HepG2 (cell line): Measurements from ENCODE around the gene TALDO1. TPM values are rescaled to one million over a fixed set of nuclear protein-coding genes. Genes with fewer than 3 reads are reported as not detected.
A peak's percentile ranks its signal among the peaks of the same experiment; 100 is the strongest.

ENCODE experiments used
- AHR ChIP-seq: IDR thresholded peaks from 2 replicates; pipeline ENCODE4 v1.6.1; 2018; ENCODE audit warnings: missing genetic modification reagents, missing compliant biosample characterization
- CENPT ChIP-seq: sonication (generic); formaldehyde crosslinking; IDR thresholded peaks from 2 replicates; pipeline ENCODE4 v1.8.0; 2022; ENCODE audit warnings: low read depth, mild to moderate bottlenecking, moderate library complexity, missing genetic modification reagents
- EEA1 ChIP-seq: sonication (generic); formaldehyde crosslinking; IDR thresholded peaks from 2 replicates; pipeline ENCODE4 v1.5.1; 2020; ENCODE audit warnings: mild to moderate bottlenecking, missing genetic modification reagents, borderline replicate concordance
- FOXP1 ChIP-seq, 2 experiments: fragments of 450-650 bp in 1 of 2; IDR thresholded peaks; 2 replicates each; pipeline ENCODE4 v1.6.1; 2017 to 2018; ENCODE audit warnings: antibody characterized with exemption in 1 of 2
- HES4 ChIP-seq: sonication (generic); formaldehyde crosslinking; IDR thresholded peaks from 2 replicates; pipeline ENCODE4 v1.9.0; 2021; ENCODE audit warnings: mild to moderate bottlenecking, missing genetic modification reagents, borderline replicate concordance
- KAT2B ChIP-seq: fragments of 150-350 bp; IDR thresholded peaks from 2 replicates; pipeline ENCODE4 v1.6.1; 2014; ENCODE audit warnings: low read depth, low read length, borderline replicate concordance
- KLF12 ChIP-seq: sonication (generic); formaldehyde crosslinking; IDR thresholded peaks from 2 replicates; pipeline ENCODE4 v1.4.0; 2020; ENCODE audit warnings: missing genetic modification reagents, borderline replicate concordance
- MAFK ChIP-seq, 2 experiments: IDR thresholded peaks in 1 of 2; conservative IDR thresholded peaks in 1 of 2; 2 replicates each; pipeline ENCODE4 v1.6.1; 2011; ENCODE audit warnings: improper control_type of control experiment in 2 of 2, low read length in 2 of 2
- NBN ChIP-seq: fragments of 450-650 bp; conservative IDR thresholded peaks from 2 replicates; pipeline ENCODE4 v1.6.1; 2017
- RARA ChIP-seq: IDR thresholded peaks from 2 replicates; pipeline ENCODE4 v1.6.1; 2016; ENCODE audit warnings: missing genetic modification reagents, missing compliant biosample characterization
- RBM22 ChIP-seq: fragments of 200-400 bp; formaldehyde crosslinking; optimal IDR thresholded peaks from 2 replicates; pipeline ENCODE3; 2017; ENCODE audit warnings: mild to moderate bottlenecking, low read length, moderate library complexity
- RFXAP ChIP-seq: sonication (generic); formaldehyde crosslinking; IDR thresholded peaks from 2 replicates; pipeline ENCODE4 v1.4.0; 2020; ENCODE audit warnings: missing genetic modification reagents, borderline replicate concordance
- SKI ChIP-seq: fragments of 450-650 bp; IDR thresholded peaks from one replicate; pipeline ENCODE4 v1.6.1; 2018; ENCODE audit warnings: mild to moderate bottlenecking; ENCODE audit not compliant: partially characterized antibody
- TOPORS ChIP-seq: sonication (generic); formaldehyde crosslinking; IDR thresholded peaks from 2 replicates; pipeline ENCODE4 v1.8.0; 2023; ENCODE audit warnings: mild to moderate bottlenecking, missing genetic modification reagents
- XRCC5 ChIP-seq: fragments of 200-400 bp; formaldehyde crosslinking; optimal IDR thresholded peaks from 2 replicates; pipeline ENCODE3; 2017; ENCODE audit warnings: mild to moderate bottlenecking, low read length
- ZIK1 ChIP-seq: sonication (generic); formaldehyde crosslinking; IDR thresholded peaks from 2 replicates; pipeline ENCODE4 v1.5.0; 2020; ENCODE audit warnings: mild to moderate bottlenecking, low read depth, missing genetic modification reagents, borderline replicate concordance
- ZNF326 ChIP-seq: sonication (generic); formaldehyde crosslinking; IDR thresholded peaks from 2 replicates; pipeline ENCODE4 v1.4.0; 2020; ENCODE audit warnings: missing genetic modification reagents, borderline replicate concordance
- ZNF441 ChIP-seq: sonication (generic); formaldehyde crosslinking; IDR thresholded peaks from 2 replicates; pipeline ENCODE4 v1.7.0; 2021; ENCODE audit warnings: missing genetic modification reagents, borderline replicate concordance
- ZNF598 ChIP-seq: sonication (generic); formaldehyde crosslinking; IDR thresholded peaks from 2 replicates; pipeline ENCODE4 v1.5.1; 2020; ENCODE audit warnings: mild to moderate bottlenecking, missing genetic modification reagents, borderline replicate concordance
- polyA plus RNA-seq, 8 experiments: library from polyadenylated mRNA; depleted of rRNA in 3 of 8; stranded (reverse) in 7 of 8; unstranded in 1 of 8; fragments of >200 nt; fragmentation: Illumina TruSeq in 4 of 8; extraction: Trizol in 4 of 8; gene quantifications; 2 replicates each; pipeline versions ENCODE4 v1.2.1 to v1.2.3, GENCODE V29; 2011 to 2016; ENCODE audit warnings: low read depth in 4 of 8, missing spikeins in 1 of 8, mixed read lengths in 1 of 8; ENCODE audit not compliant: insufficient read depth in 1 of 8
- total RNA-seq, 5 experiments: library from RNA; depleted of rRNA; stranded (reverse); fragments of >200 nt; fragmentation: Illumina TruSeq; extraction: Trizol; gene quantifications; 2 replicates each; pipeline ENCODE4 v1.2.3, GENCODE V29; 2016; ENCODE audit warnings: low read depth in 1 of 5
- TF ChIP-seq, protein P1 (sequence below): IDR thresholded peaks from 2 replicates; pipeline ENCODE4 v1.4.0; 2020; ENCODE audit warnings: mild to moderate bottlenecking, missing genetic modification reagents
- TF ChIP-seq, protein P2 (sequence below): sonication (generic); formaldehyde crosslinking; IDR thresholded peaks from 2 replicates; pipeline ENCODE4 v1.5.0; 2020; ENCODE audit warnings: missing genetic modification reagents, mild to moderate bottlenecking, borderline replicate concordance
- TF ChIP-seq, protein P3 (sequence below): sonication (generic); formaldehyde crosslinking; IDR thresholded peaks from 2 replicates; pipeline ENCODE4 v1.4.0; 2020; ENCODE audit warnings: missing genetic modification reagents, borderline replicate concordance

Gene TALDO1
- total and polyA plus RNA-seq, 2 of the 13 experiments (the other 11 are each of a cell fraction or from before 2014, with no cell fraction given): 107 to 240 TPM

DNA sequence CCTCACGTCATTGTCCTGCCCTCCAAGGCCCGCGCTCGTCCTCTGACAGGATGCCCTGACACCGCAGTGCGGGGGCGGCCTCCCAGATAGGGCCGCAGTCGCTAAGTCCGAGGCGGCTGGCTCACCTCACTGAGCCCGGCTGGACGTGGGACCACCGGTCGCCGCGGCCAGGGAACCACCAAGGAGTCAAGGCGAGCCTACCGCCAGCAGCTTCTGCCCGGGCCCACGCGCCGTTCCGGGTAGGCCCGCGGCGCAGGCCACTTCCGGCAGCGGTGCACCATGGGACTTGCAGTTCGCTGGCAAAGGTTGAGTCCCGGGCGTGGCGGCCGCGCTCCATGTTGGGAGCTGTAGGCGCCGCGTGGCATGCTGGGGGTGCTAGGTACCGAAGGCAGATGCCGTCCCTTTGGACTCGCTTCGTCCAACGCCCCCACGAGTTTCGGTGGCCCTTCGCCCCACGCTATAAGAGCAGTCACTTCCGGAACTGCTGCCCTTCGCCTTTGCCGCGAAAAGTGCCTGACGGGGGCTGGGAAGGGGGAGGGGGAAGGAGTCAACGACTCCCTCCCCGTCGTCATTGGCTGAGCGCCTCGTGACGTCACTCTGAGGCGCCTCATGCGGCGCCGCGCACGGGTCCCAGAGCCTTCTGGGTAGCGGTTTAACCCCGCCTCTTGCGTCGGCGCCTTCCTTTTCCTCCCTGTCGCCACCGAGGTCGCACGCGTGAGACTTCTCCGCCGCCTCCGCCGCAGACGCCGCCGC, 62.2 kb downstream of the TALDO1 start, which contains the start of gene RPLP2 (continued):
- TF ChIP-seq, protein P1, sequence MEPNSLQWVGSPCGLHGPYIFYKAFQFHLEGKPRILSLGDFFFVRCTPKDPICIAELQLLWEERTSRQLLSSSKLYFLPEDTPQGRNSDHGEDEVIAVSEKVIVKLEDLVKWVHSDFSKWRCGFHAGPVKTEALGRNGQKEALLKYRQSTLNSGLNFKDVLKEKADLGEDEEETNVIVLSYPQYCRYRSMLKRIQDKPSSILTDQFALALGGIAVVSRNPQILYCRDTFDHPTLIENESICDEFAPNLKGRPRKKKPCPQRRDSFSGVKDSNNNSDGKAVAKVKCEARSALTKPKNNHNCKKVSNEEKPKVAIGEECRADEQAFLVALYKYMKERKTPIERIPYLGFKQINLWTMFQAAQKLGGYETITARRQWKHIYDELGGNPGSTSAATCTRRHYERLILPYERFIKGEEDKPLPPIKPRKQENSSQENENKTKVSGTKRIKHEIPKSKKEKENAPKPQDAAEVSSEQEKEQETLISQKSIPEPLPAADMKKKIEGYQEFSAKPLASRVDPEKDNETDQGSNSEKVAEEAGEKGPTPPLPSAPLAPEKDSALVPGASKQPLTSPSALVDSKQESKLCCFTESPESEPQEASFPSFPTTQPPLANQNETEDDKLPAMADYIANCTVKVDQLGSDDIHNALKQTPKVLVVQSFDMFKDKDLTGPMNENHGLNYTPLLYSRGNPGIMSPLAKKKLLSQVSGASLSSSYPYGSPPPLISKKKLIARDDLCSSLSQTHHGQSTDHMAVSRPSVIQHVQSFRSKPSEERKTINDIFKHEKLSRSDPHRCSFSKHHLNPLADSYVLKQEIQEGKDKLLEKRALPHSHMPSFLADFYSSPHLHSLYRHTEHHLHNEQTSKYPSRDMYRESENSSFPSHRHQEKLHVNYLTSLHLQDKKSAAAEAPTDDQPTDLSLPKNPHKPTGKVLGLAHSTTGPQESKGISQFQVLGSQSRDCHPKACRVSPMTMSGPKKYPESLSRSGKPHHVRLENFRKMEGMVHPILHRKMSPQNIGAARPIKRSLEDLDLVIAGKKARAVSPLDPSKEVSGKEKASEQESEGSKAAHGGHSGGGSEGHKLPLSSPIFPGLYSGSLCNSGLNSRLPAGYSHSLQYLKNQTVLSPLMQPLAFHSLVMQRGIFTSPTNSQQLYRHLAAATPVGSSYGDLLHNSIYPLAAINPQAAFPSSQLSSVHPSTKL (CRISPR knock-in tag): peak; percentile 7
- TF ChIP-seq SKI (peak; percentile 34), ZNF441 (peak; percentile 2; the same call in 1 of the 2 replicates), FOXP1 (IDR thresholded peaks at IDR 0.05) (no peak), FOXP1 (CRISPR knock-in tag; IDR thresholded peaks at IDR 0.05) (no peak), NBN (no peak), RFXAP (CRISPR knock-in tag) (no peak), ZNF598 (CRISPR knock-in tag) (no peak; the same call in 1 of the 2 replicates), KLF12 (CRISPR knock-in tag) (peak; percentile 87), HES4 (peak; percentile 96), CENPT (CRISPR knock-in tag) (peak; percentile 74), AHR (peak; percentile 49), TOPORS (CRISPR knock-in tag) (peak; percentile 71; the same call in 1 of the 2 replicates), KAT2B (no peak), ZIK1 (CRISPR knock-in tag) (peak; percentile 87), XRCC5 (peak; percentile 72), MAFK (conservative IDR thresholded peaks at IDR 0.05 in 1 of 2, IDR thresholded peaks at IDR 0.05 in 1 of 2; ENCODE audit: low read length in 2 of 2) (no peak), EEA1 (CRISPR knock-in tag) (peak; percentile 69; the same call in 1 of the 2 replicates), RARA (CRISPR knock-in tag) (peak; percentile 18; the same call in 1 of the 2 replicates), RBM22 (peak; percentile 68), ZNF326 (CRISPR knock-in tag) (no peak)
- TF ChIP-seq, protein P2, sequence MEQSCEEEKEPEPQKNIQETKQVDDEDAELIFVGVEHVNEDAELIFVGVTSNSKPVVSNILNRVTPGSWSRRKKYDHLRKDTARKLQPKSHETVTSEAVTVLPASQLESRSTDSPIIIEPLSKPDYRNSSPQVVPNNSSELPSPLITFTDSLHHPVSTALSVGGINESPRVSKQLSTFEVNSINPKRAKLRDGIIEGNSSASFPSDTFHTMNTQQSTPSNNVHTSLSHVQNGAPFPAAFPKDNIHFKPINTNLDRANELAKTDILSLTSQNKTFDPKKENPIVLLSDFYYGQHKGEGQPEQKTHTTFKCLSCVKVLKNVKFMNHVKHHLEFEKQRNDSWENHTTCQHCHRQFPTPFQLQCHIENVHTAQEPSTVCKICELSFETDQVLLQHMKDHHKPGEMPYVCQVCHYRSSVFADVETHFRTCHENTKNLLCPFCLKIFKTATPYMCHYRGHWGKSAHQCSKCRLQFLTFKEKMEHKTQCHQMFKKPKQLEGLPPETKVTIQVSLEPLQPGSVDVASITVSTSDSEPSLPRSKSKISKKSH (CRISPR knock-in tag): peak; percentile 70
- TF ChIP-seq, protein P3, sequence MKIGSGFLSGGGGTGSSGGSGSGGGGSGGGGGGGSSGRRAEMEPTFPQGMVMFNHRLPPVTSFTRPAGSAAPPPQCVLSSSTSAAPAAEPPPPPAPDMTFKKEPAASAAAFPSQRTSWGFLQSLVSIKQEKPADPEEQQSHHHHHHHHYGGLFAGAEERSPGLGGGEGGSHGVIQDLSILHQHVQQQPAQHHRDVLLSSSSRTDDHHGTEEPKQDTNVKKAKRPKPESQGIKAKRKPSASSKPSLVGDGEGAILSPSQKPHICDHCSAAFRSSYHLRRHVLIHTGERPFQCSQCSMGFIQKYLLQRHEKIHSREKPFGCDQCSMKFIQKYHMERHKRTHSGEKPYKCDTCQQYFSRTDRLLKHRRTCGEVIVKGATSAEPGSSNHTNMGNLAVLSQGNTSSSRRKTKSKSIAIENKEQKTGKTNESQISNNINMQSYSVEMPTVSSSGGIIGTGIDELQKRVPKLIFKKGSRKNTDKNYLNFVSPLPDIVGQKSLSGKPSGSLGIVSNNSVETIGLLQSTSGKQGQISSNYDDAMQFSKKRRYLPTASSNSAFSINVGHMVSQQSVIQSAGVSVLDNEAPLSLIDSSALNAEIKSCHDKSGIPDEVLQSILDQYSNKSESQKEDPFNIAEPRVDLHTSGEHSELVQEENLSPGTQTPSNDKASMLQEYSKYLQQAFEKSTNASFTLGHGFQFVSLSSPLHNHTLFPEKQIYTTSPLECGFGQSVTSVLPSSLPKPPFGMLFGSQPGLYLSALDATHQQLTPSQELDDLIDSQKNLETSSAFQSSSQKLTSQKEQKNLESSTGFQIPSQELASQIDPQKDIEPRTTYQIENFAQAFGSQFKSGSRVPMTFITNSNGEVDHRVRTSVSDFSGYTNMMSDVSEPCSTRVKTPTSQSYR (CRISPR knock-in tag): peak; percentile 70; the same call in 1 of the 2 replicates
